GM23248 (cell line): ENCODE measurements around the gene FEV. TPM values are rescaled to one million over a fixed set of nuclear protein-coding genes. Genes with fewer than 3 reads are reported as not detected.

Source experiments
- DNase-seq: peaks from one replicate; pipeline ENCODE4 v3.0.0-alpha.2; 2015
- H2AFZ ChIP-seq: fragments of 200-600 bp; sonication (generic); 2 replicates; pipeline ENCODE4 v1.6.1; 2016; ENCODE audit warnings: antibody characterized with exemption
- H3F3A ChIP-seq: fragments of 200-600 bp; sonication (generic); 2 replicates; pipeline ENCODE4 v1.6.1; 2016; ENCODE audit warnings: mild to moderate bottlenecking, antibody characterized with exemption, mixed run types; ENCODE audit not compliant: insufficient read depth
- H3K27ac ChIP-seq: fragments of 200-600 bp; sonication (generic); 2 replicates; pipeline ENCODE4 v1.5.1; 2016; ENCODE audit warnings: mild to moderate bottlenecking
- H3K27me3 ChIP-seq: fragments of 200-600 bp; sonication (generic); replicated peaks from 2 replicates; pipeline ENCODE4 v1.6.1; 2016; ENCODE audit warnings: mild to moderate bottlenecking; ENCODE audit not compliant: insufficient read depth
- H3K36me3 ChIP-seq: fragments of 200-600 bp; sonication (generic); 2 replicates; pipeline ENCODE4 v1.6.1; 2016; ENCODE audit warnings: low read depth, mild to moderate bottlenecking
- H3K4me1 ChIP-seq: fragments of 200-600 bp; sonication (generic); 2 replicates; pipeline ENCODE4 v1.6.1; 2016; ENCODE audit warnings: mild to moderate bottlenecking; ENCODE audit not compliant: insufficient read depth
- H3K4me2 ChIP-seq: fragments of 200-600 bp; sonication (generic); one replicate; pipeline ENCODE4 v1.6.1; 2016; ENCODE audit warnings: mild to moderate bottlenecking; ENCODE audit not compliant: unreplicated experiment
- H3K4me3 ChIP-seq: fragments of 200-600 bp; sonication (generic); 2 replicates; pipeline ENCODE4 v1.5.1; 2016; ENCODE audit warnings: mild to moderate bottlenecking
- H3K79me2 ChIP-seq: fragments of 200-600 bp; sonication (generic); 2 replicates; pipeline ENCODE4 v1.6.1; 2016; ENCODE audit warnings: mild to moderate bottlenecking; ENCODE audit not compliant: insufficient read depth
- H3K9ac ChIP-seq: fragments of 200-600 bp; sonication (generic); 2 replicates; pipeline ENCODE4 v1.6.1; 2016; ENCODE audit warnings: mild to moderate bottlenecking
- H3K9me2 ChIP-seq: fragments of 200-600 bp; sonication (generic); 2 replicates; pipeline ENCODE4 v1.6.1; 2016; ENCODE audit warnings: mixed run types, mild to moderate bottlenecking, moderate library complexity; ENCODE audit not compliant: insufficient read depth
- H3K9me3 ChIP-seq: fragments of 200-600 bp; sonication (generic); one replicate; pipeline ENCODE4 v1.6.1; 2017; ENCODE audit warnings: low read depth
- H4K20me1 ChIP-seq: fragments of 200-600 bp; sonication (generic); 2 replicates; pipeline ENCODE4 v1.6.0; 2016; ENCODE audit not compliant: insufficient read depth
- EZH2 ChIP-seq: fragments of 200-600 bp; sonication (generic); IDR thresholded peaks from 2 replicates; pipeline ENCODE4 v1.6.1; 2018; ENCODE audit warnings: antibody characterized with exemption, mild to moderate bottlenecking; ENCODE audit not compliant: insufficient read depth, poor library complexity, severe bottlenecking
- EZH2phosphoT487 ChIP-seq: fragments of 200-600 bp; sonication (generic); IDR thresholded peaks from 2 replicates; pipeline ENCODE4 v1.6.1; 2018; ENCODE audit warnings: antibody characterized with exemption, moderate library complexity, mild to moderate bottlenecking, low read depth; ENCODE audit not compliant: insufficient read depth
- WGBS, 2 experiments: methylation state at CpG; one replicate each; pipeline ENCODE4 v1.1.6; 2015 to 2017; ENCODE audit warnings: low lambda C conversion rate in 2 of 2, low coverage in 1 of 2; ENCODE audit errors: missing lambda C conversion rate in 2 of 2; 5-methylcytosine and 5-hydroxymethylcytosine counted together
- in situ Hi-C: fragments of 300-500 bp; cut with MboI; formaldehyde crosslinking; loops from 2 replicates; pipeline ENCODE4 v1.15.0; 2020
- polyA plus RNA-seq: library from polyadenylated mRNA; unstranded; fragments of >200 nt; fragmentation: Nextera tagmentation; extraction: Ambion mirVana; gene quantifications from 2 replicates; pipeline ENCODE4 v1.2.1, GENCODE V29; 2016
- total RNA-seq: library from RNA; depleted of rRNA; stranded (reverse); fragments of >200 nt; shearing (Covaris generic); gene quantifications from 2 replicates; pipeline ENCODE4 v1.2.3, GENCODE V29; 2014

The FEV gene
- total and polyA plus RNA-seq, 2 experiments from 2014 or later: not detected

DNA sequence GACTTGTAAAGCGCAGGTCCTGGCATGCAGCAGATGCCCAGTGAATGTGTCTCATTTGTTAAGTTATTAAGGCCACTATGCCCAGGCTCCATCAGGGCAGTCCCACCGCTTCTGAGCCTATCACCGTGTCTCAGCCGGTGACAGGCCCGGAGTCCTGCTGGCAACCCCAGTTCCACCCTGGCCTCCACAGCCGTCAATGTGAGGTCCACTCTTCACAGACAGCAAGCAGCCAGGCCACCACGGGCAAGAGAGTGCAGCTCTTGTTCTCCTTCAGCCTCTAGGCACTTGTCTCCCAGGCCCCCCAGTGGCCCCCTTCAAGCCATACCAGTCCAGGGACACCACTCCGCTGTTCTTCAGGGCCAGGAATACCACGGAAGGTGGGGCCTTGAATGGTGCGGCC, 33.7 kb upstream of the FEV start:
- 65 to 73% methylated on average over 10 of the region's 10 CpGs for WGBS, 2 experiments
- Histone ChIP-seq H3K79me2 (no peaks in the 10 kb centered on the region), H3K27ac (no peak overlapping the region), H3K27me3 (peaks cover 15% of the 10 kb centered on the region), H4K20me1 (no peaks in the 10 kb centered on the region), H3F3A (no peaks in the 10 kb centered on the region), H3K36me3 (no peaks in the 10 kb centered on the region), H3K4me2 (no peak overlapping the region), H3K9ac (no peak overlapping the region), H3K9me2 (no peaks in the 10 kb centered on the region), H2AFZ (no peak overlapping the region), H3K4me1 (no peaks in the 10 kb centered on the region), H3K9me3 (no peaks in the 10 kb centered on the region), H3K4me3 (no peak overlapping the region)
- TF ChIP-seq EZH2 (no peak), EZH2phosphoT487 (no peak)
- DNase-seq: no peak
- in situ Hi-C loops: no loop called here

DNA sequence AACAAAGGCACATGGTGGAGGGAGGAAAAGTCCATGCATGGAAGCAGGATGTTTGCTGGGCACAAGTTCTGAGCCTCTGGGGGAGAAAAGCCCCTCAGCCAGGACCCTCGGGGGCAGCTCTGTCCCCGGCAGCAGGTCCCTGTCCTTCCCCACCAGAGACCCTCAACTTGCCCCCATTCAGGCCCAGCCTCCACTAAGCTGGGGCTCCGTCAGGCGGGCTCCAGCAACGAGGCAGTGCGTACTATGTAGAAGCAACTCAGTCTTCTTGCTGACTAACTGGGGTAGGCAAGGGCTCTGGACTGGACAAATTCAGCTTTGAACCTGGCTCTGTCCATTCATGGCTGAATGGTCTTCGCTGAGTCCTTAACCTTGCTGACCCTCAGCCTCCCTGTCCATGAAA, 33.3 kb upstream of the FEV start:
- Histone ChIP-seq H3K4me2 (no peak overlapping the region), H3K27ac (no peak overlapping the region), H3F3A (no peaks in the 10 kb centered on the region), H2AFZ (no peak overlapping the region), H3K36me3 (no peaks in the 10 kb centered on the region), H3K9me3 (no peaks in the 10 kb centered on the region), H4K20me1 (no peaks in the 10 kb centered on the region), H3K9ac (no peak overlapping the region), H3K4me1 (no peaks in the 10 kb centered on the region), H3K27me3 (peaks cover 14% of the 10 kb centered on the region), H3K4me3 (no peak overlapping the region), H3K79me2 (no peaks in the 10 kb centered on the region), H3K9me2 (no peaks in the 10 kb centered on the region)
- in situ Hi-C loops: no loop called here
- TF ChIP-seq EZH2phosphoT487 (no peak), EZH2 (no peak)
- 48 to 56% methylated on average over 7 of the region's 7 CpGs for WGBS, 2 experiments
- no peak for DNase-seq

DNA sequence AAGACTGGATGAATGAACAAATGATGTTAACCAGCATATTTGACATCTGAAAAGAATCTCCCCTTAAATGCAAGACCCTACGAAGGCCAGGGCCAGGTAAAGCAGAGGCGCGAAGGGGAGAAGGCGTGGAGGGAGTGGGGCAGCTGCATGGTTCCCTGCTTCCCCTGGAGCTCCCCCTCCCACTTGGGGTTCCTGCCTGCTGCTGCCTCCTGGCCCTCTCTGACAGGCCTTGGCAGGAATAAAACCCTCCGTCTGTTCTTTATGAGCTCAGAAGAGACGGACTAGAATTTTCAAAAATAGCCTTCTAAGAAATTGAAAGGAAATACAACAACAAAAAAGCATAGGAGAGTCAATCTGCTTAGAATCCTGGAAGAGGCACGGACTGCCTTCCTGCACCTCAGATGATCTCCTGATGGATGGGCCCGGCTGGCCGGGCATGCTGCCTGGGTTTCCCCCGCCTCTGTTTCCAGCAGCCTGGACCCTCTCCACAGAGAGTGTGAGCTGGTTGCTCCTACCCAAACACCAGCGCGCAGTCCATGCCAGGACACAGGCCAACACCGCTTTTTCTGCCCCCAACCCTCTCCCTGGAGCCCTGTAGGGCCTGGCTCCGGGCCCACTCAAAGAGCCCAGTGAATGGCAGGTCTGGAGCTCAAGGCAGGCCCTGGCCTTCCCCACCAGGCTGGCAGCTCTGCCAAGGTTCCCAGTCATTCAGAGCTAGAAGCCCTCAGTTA, 32.4 kb upstream of the FEV start:
- no peaks in the 10 kb centered on the region for H4K20me1 ChIP-seq
- H3F3A ChIP-seq: no peaks in the 10 kb centered on the region
- WGBS, 2 experiments: 37 to 47% methylated on average over 13 of the region's 14 CpGs
- H2AFZ ChIP-seq: no peak overlapping the region
- peaks cover 14% of the 10 kb centered on the region for H3K27me3 ChIP-seq
- H3K4me3 ChIP-seq: no peak overlapping the region
- no peaks in the 10 kb centered on the region for H3K36me3 ChIP-seq
- no peaks in the 10 kb centered on the region for H3K9me3 ChIP-seq
- H3K9me2 ChIP-seq: no peaks in the 10 kb centered on the region
- no peak for TF ChIP-seq EZH2phosphoT487
- no peak for TF ChIP-seq EZH2
- no peaks in the 10 kb centered on the region for H3K4me1 ChIP-seq
- no peak overlapping the region for H3K27ac ChIP-seq
- in situ Hi-C loops: no loop called here
- H3K79me2 ChIP-seq: no peaks in the 10 kb centered on the region
- DNase-seq: no peak
- no peak overlapping the region for H3K4me2 ChIP-seq
- H3K9ac ChIP-seq: no peak overlapping the region

DNA sequence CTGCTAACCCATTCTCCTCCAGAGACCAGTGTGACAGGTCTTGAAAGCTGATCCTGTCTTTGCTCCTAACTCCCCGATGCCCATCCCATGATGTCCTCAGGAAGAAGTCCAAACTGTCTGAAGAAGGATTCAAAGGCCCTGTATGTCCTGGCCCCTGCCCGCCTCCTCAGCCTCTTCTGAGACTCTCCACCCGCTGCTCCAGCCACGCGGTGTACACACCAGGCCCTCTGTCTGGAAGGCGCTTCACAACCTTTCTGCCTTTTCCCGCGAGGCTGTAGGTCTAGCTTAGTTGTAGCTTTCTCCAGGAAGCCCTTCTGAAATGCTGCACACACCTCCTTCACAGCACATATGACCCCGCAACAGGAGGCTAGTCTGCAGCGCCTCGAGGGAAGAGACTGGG, 31.7 kb upstream of the FEV start:
- TF ChIP-seq EZH2 (no peak), EZH2phosphoT487 (no peak)
- WGBS, 2 experiments: 74 to 75% methylated on average over 11 of the region's 11 CpGs
- Histone ChIP-seq H3K4me1 (no peaks in the 10 kb centered on the region), H3K9me3 (no peaks in the 10 kb centered on the region), H3K27me3 (peaks cover 14% of the 10 kb centered on the region), H3K4me3 (no peak overlapping the region), H3K9ac (no peak overlapping the region), H2AFZ (no peak overlapping the region), H3K36me3 (no peaks in the 10 kb centered on the region), H3K27ac (no peak overlapping the region), H3F3A (no peaks in the 10 kb centered on the region), H3K4me2 (no peak overlapping the region), H3K79me2 (no peaks in the 10 kb centered on the region), H4K20me1 (no peaks in the 10 kb centered on the region), H3K9me2 (no peaks in the 10 kb centered on the region)
- DNase-seq: no peak
- in situ Hi-C loops: no loop called here
